Astrocyte (in vitro differentiated cells and primary cell): ENCODE measurements around the gene TTC9B. TPM values are rescaled to one million over a fixed set of nuclear protein-coding genes. Genes with fewer than 3 reads are reported as not detected.

Experiments used
- DNase-seq: peaks from one replicate; pipeline ENCODE4 v3.0.0-alpha.2; 2010; ENCODE audit warnings: low read depth
- FAIRE-seq: peaks from 2 replicates; lab custom pipeline; 2011; peaks lifted over from hg19 to GRCh38; lab: Jason Lieb, UNC
- H2AFZ ChIP-seq: 2 replicates; pipeline ENCODE4 v1.6.0; 2012; ENCODE audit warnings: low read depth, low read length, inconsistent platforms
- H3K27ac ChIP-seq: 2 replicates; pipeline ENCODE4 v1.5.1; 2011; ENCODE audit warnings: low read depth, low read length, inconsistent platforms
- H3K27me3 ChIP-seq: 2 replicates; pipeline ENCODE4 v1.6.0; 2011; ENCODE audit warnings: low read length, inconsistent platforms; ENCODE audit not compliant: insufficient read depth
- H3K36me3 ChIP-seq: 2 replicates; pipeline ENCODE4 v1.5.1; 2011; ENCODE audit warnings: low read length, inconsistent platforms; ENCODE audit not compliant: insufficient read depth
- H3K4me1 ChIP-seq: 2 replicates; pipeline ENCODE4 v1.5.1; 2011; ENCODE audit warnings: low read length, inconsistent platforms; ENCODE audit not compliant: insufficient read depth
- H3K4me2 ChIP-seq: 2 replicates; pipeline ENCODE4 v1.6.0; 2012; ENCODE audit warnings: low read length, inconsistent platforms
- H3K4me3 ChIP-seq: 2 replicates; pipeline ENCODE4 v1.5.1; 2011; ENCODE audit warnings: low read depth, mild to moderate bottlenecking, low read length, inconsistent platforms; ENCODE audit not compliant: insufficient read depth
- H3K79me2 ChIP-seq: 2 replicates; pipeline ENCODE4 v1.6.0; 2012; ENCODE audit warnings: mild to moderate bottlenecking, low read length, inconsistent platforms; ENCODE audit not compliant: insufficient read depth
- H3K9ac ChIP-seq: 2 replicates; pipeline ENCODE4 v1.6.0; 2012; ENCODE audit warnings: mild to moderate bottlenecking, low read length, inconsistent platforms
- H3K9me3 ChIP-seq: 2 replicates; pipeline ENCODE4 v1.5.1; 2012; ENCODE audit warnings: low read depth, mild to moderate bottlenecking, low read length, inconsistent platforms; ENCODE audit not compliant: insufficient read depth
- H4K20me1 ChIP-seq: 2 replicates; pipeline ENCODE4 v1.6.0; 2012; ENCODE audit warnings: low read length, inconsistent platforms; ENCODE audit not compliant: insufficient read depth
- H3K27ac Mint-ChIP-seq: one replicate; pipeline ENCODE4 v1.8.0; 2021; ENCODE audit warnings: mild to moderate bottlenecking, mixed read lengths; ENCODE audit not compliant: unreplicated experiment
- H3K27me3 Mint-ChIP-seq: one replicate; pipeline ENCODE4 v1.8.0; 2021; ENCODE audit warnings: low read depth, mixed read lengths; ENCODE audit not compliant: unreplicated experiment
- H3K36me3 Mint-ChIP-seq: one replicate; pipeline ENCODE4 v1.8.0; 2021; ENCODE audit warnings: low read depth, mixed read lengths; ENCODE audit not compliant: unreplicated experiment
- H3K4me1 Mint-ChIP-seq: one replicate; pipeline ENCODE4 v1.8.0; 2021; ENCODE audit warnings: low read depth, mixed read lengths; ENCODE audit not compliant: unreplicated experiment
- H3K4me3 Mint-ChIP-seq: one replicate; pipeline ENCODE4 v1.8.0; 2021; ENCODE audit warnings: mild to moderate bottlenecking, moderate library complexity, mixed read lengths; ENCODE audit not compliant: unreplicated experiment
- H3K9me3 Mint-ChIP-seq: one replicate; pipeline ENCODE4 v1.8.0; 2021; ENCODE audit warnings: mild to moderate bottlenecking, mixed read lengths; ENCODE audit not compliant: unreplicated experiment
- EZH2 ChIP-seq: IDR thresholded peaks from 2 replicates; pipeline ENCODE4 v1.6.1; 2012; ENCODE audit warnings: mild to moderate bottlenecking, low read length, inconsistent platforms; ENCODE audit not compliant: insufficient read depth
- total RNA-seq: library from RNA; stranded (reverse); gene quantifications from 2 replicates; pipeline ENCODE4 v1.2.1, GENCODE V29; 2021
- TF ChIP-seq, protein P1 (sequence below): IDR thresholded peaks from 2 replicates; pipeline ENCODE4 v1.5.1; 2011; ENCODE audit warnings: low read depth, mild to moderate bottlenecking, inconsistent platforms, low read length, moderate library complexity; ENCODE audit not compliant: insufficient read depth

The TTC9B gene
- total RNA-seq, 1 donor from 2014 or later, result not detected

DNA sequence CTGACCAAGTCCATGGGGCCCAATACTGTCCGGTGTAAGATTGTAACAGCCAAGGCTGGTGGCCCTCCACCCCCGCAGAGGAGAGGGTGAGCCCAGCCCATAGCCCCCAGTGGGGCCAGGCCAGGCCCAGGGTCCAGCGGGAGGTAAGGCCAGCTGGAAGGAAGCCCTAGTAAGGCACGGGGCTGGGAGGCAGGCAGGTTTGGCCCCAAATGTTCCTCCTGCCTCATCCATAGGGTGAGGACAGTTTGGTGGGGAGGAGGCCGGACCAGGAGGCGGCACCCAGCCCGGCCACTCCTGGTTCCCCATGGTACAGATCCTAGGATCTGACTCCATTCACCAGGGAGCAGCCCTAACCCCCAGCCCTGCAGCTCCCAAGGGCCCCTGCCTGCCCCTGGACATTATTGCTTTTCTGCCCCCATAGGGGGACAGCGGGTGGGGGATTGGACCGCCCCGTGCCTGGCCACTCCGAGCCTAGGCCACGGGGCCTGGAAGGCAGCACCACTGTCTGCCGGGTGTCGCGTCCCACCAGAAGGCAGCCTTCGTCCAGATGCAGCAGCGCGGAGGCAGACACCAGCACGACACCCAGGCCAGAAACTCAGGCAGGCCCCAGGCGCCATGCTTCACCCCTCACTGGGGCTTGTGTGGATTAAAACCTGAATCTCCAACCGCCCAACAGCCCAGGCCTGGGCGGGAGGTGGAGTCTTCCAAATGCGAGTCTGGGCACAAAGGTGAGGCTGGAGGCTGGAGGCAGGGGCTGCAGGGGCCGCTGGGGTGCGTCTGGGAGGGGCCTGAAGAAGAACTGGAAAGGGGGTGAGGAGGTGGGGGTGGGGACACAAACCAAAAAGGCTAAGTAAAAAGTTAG, 15.0 kb upstream of the TTC9B start:
- Histone ChIP-seq H3K9me3 (no peaks in the 10 kb centered on the region), H3K4me2 (no peak overlapping the region), H2AFZ (no peak overlapping the region), H4K20me1 (peaks cover 2% of the 10 kb centered on the region), H3K4me3 (no peak overlapping the region), H3K4me1 (peaks cover 29% of the 10 kb centered on the region), H3K27ac (no peak overlapping the region), H3K27me3 (no peaks in the 10 kb centered on the region), H3K36me3 (peaks cover 4% of the 10 kb centered on the region), H3K79me2 (no peaks in the 10 kb centered on the region), H3K9ac (no peak overlapping the region)
- DNase-seq (no peak), FAIRE-seq (no peak)
- peaks cover 30% of the 10 kb centered on the region for H3K4me1 Mint-ChIP-seq
- TF ChIP-seq, protein P1, sequence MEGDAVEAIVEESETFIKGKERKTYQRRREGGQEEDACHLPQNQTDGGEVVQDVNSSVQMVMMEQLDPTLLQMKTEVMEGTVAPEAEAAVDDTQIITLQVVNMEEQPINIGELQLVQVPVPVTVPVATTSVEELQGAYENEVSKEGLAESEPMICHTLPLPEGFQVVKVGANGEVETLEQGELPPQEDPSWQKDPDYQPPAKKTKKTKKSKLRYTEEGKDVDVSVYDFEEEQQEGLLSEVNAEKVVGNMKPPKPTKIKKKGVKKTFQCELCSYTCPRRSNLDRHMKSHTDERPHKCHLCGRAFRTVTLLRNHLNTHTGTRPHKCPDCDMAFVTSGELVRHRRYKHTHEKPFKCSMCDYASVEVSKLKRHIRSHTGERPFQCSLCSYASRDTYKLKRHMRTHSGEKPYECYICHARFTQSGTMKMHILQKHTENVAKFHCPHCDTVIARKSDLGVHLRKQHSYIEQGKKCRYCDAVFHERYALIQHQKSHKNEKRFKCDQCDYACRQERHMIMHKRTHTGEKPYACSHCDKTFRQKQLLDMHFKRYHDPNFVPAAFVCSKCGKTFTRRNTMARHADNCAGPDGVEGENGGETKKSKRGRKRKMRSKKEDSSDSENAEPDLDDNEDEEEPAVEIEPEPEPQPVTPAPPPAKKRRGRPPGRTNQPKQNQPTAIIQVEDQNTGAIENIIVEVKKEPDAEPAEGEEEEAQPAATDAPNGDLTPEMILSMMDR, result no peak
- TF ChIP-seq EZH2, result no peak
- no peaks in the 10 kb centered on the region for H3K27me3 Mint-ChIP-seq
- H3K9me3 Mint-ChIP-seq, result no peaks in the 10 kb centered on the region
- H3K36me3 Mint-ChIP-seq, result peaks cover 4% of the 10 kb centered on the region
- H3K27ac Mint-ChIP-seq, result no peak overlapping the region
- no peak overlapping the region for H3K4me3 Mint-ChIP-seq

DNA sequence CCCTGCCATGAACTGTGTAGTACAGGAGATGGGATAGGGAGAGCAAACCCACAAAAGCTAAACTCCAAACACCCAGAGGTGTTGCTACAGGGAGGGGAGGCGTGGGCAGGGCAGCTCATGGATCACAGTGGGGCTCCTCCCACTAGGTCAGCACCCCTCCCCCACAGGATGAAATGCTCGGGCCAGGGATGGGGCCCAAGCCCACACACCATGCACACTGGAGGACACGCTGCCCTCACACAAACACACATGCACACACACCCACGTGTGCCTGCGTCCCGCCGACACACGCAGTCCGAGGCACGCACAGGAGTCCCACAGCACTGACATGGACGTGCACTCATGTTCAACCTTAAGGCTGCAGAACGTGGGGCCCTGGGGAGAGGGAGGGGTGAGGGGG, 14.3 kb upstream of the TTC9B start:
- H3K4me1 ChIP-seq, result peaks cover 29% of the 10 kb centered on the region
- H3K27me3 Mint-ChIP-seq, result no peaks in the 10 kb centered on the region
- no peak for TF ChIP-seq EZH2
- TF ChIP-seq, protein P1, result no peak
- H3K27ac Mint-ChIP-seq, result no peak overlapping the region
- H3K4me2 ChIP-seq, result no peak overlapping the region
- no peak overlapping the region for H3K9ac ChIP-seq
- H4K20me1 ChIP-seq, result no peaks in the 10 kb centered on the region
- H3K9me3 ChIP-seq, result no peaks in the 10 kb centered on the region
- no peak overlapping the region for H3K27ac ChIP-seq
- no peaks in the 10 kb centered on the region for H3K9me3 Mint-ChIP-seq
- H3K36me3 ChIP-seq, result peaks cover 4% of the 10 kb centered on the region
- H3K4me3 Mint-ChIP-seq, result no peak overlapping the region
- H2AFZ ChIP-seq, result no peak overlapping the region
- H3K36me3 Mint-ChIP-seq, result peaks cover 4% of the 10 kb centered on the region
- no peak overlapping the region for H3K4me3 ChIP-seq
- H3K4me1 Mint-ChIP-seq, result peaks cover 30% of the 10 kb centered on the region
- H3K79me2 ChIP-seq, result no peaks in the 10 kb centered on the region
- FAIRE-seq, result no peak
- no peaks in the 10 kb centered on the region for H3K27me3 ChIP-seq
- DNase-seq, result no peak
